ENCODE measurements around the gene ALX3. TPM values are rescaled to one million over a fixed set of nuclear protein-coding genes. Genes with fewer than 3 reads are reported as not detected.
"Not testable (repeated sequence)": the region's sequence is repeated elsewhere in the genome, so short reads cannot be mapped to it uniquely, and the experiment has no call there.

The ALX3 gene
- total RNA-seq, 1 experiment from 2014 or later, result not detected

- Histone ChIP-seq H3K9me3 (replicated peaks) (no peaks in the 10 kb centered on the region), H3K36me3 (peaks cover 39% of the 10 kb centered on the region), H3K4me3 (peak overlapping the region; percentile 90), H3K4me1 (replicated peaks) (peaks cover 20% of the 10 kb centered on the region), H3K27ac (peak overlapping the region; percentile 45; the same call in 1 of the 2 replicates), H3K27me3 (replicated peaks) (no peaks in the 10 kb centered on the region)
- DNase-seq (ENCODE audit: low read depth in 1 of 2, low spot score in 2 of 2), result peak in 1 of 2 experiments; percentile 68
Observed at GRCh38 chr1:110035236-110035752, 35.2 kb downstream of the ALX3 start.

GRCh38 chr1:110034451-110035235 is 35.8 kb downstream of the ALX3 start, which contains the start of gene STRIP1:
Gene STRIP1 (plus strand): TSS chr1:110034624. CDS start chr1:110034638, 14 bp downstream.
- Histone ChIP-seq H3K27ac (peak within 1 kb of the TSS; percentile 53), H3K36me3 (peaks cover 33% of the 10 kb centered on the region), H3K4me3 (peak within 1 kb of the TSS; percentile 90), H3K4me1 (replicated peaks) (peaks cover 20% of the 10 kb centered on the region), H3K9me3 (replicated peaks) (no peaks in the 10 kb centered on the region), H3K27me3 (replicated peaks) (no peaks in the 10 kb centered on the region)
- DNase-seq (ENCODE audit: low read depth in 1 of 2, low spot score in 2 of 2), result peak; percentile 94 to 95

GRCh38 chr1:110034040-110034450 is 36.4 kb downstream of the ALX3 start:
- Histone ChIP-seq H3K36me3 (peaks cover 27% of the 10 kb centered on the region), H3K4me3 (peak overlapping the region; percentile 90), H3K27ac (peak overlapping the region; percentile 53), H3K27me3 (replicated peaks) (no peaks in the 10 kb centered on the region), H3K4me1 (replicated peaks) (peaks cover 20% of the 10 kb centered on the region), H3K9me3 (replicated peaks) (no peaks in the 10 kb centered on the region)
- DNase-seq (ENCODE audit: low read depth in 1 of 2, low spot score in 2 of 2), result peak in 1 of 2 experiments; percentile 12

- Histone ChIP-seq H3K9me3 (replicated peaks) (no peaks in the 10 kb centered on the region), H3K27ac (no peak overlapping the region), H3K36me3 (peaks cover 21% of the 10 kb centered on the region)
Observed at GRCh38 chr1:110033421-110033820, 37.1 kb downstream of the ALX3 start.

GRCh38 chr1:110032327-110032726 is 38.1 kb downstream of the ALX3 start:
- no peaks in the 10 kb centered on the region for H3K27me3 ChIP-seq (replicated peaks)
- H3K36me3 ChIP-seq, result peaks cover 14% of the 10 kb centered on the region
- H3K9me3 ChIP-seq (replicated peaks), result no peaks in the 10 kb centered on the region
- no peak overlapping the region for H3K27ac ChIP-seq
- H3K4me3 ChIP-seq, result no peak overlapping the region
- no peak for DNase-seq (ENCODE audit: low read depth in 1 of 2, low spot score in 2 of 2)
- peaks cover 20% of the 10 kb centered on the region for H3K4me1 ChIP-seq (replicated peaks)

More at GRCh38 chr1:110033421-110033820, 37.1 kb downstream of the ALX3 start:
- no peaks in the 10 kb centered on the region for H3K27me3 ChIP-seq (replicated peaks)
- peaks cover 20% of the 10 kb centered on the region for H3K4me1 ChIP-seq (replicated peaks)
- H3K4me3 ChIP-seq, result no peak overlapping the region
- no peak for DNase-seq (ENCODE audit: low read depth in 1 of 2, low spot score in 2 of 2)

- not testable (repeated sequence) for H3K9me3 ChIP-seq (replicated peaks); H3K36me3 ChIP-seq; H3K27ac ChIP-seq; H3K4me3 ChIP-seq; H3K27me3 ChIP-seq (replicated peaks); DNase-seq (ENCODE audit: low read depth in 1 of 2, low spot score in 2 of 2)
- H3K4me1 ChIP-seq (replicated peaks), result peaks cover 17% of the 10 kb centered on the region
Observed at GRCh38 chr1:110030687-110031086, 39.8 kb downstream of the ALX3 start.

- Histone ChIP-seq H3K27ac (no peak overlapping the region), H3K4me3 (no peak overlapping the region), H3K36me3 (peaks cover 54% of the 10 kb centered on the region), H3K27me3 (replicated peaks) (no peaks in the 10 kb centered on the region), H3K9me3 (replicated peaks) (no peaks in the 10 kb centered on the region), H3K4me1 (replicated peaks) (peaks cover 10% of the 10 kb centered on the region)
- no peak for DNase-seq (ENCODE audit: low read depth in 1 of 2, low spot score in 2 of 2)
Observed at GRCh38 chr1:110024613-110025012, 45.9 kb downstream of the ALX3 start.

- Histone ChIP-seq H3K4me3 (no peak overlapping the region), H3K36me3 (peaks cover 87% of the 10 kb centered on the region), H3K9me3 (replicated peaks) (no peaks in the 10 kb centered on the region), H3K27ac (no peak overlapping the region), H3K4me1 (replicated peaks) (peaks cover 10% of the 10 kb centered on the region), H3K27me3 (replicated peaks) (no peaks in the 10 kb centered on the region)
- no peak for DNase-seq (ENCODE audit: low read depth in 1 of 2, low spot score in 2 of 2)
Observed at GRCh38 chr1:110021285-110021684, 49.2 kb downstream of the ALX3 start.

GRCh38 chr1:110019770-110020169 is 50.7 kb downstream of the ALX3 start:
- peaks cover 99% of the 10 kb centered on the region for H3K36me3 ChIP-seq
- DNase-seq (ENCODE audit: low read depth in 1 of 2, low spot score in 2 of 2), result no peak

GRCh38 chr1:110018396-110018795 is 52.1 kb downstream of the ALX3 start:
- Histone ChIP-seq H3K9me3 (replicated peaks) (no peaks in the 10 kb centered on the region), H3K27ac (no peak overlapping the region), H3K27me3 (replicated peaks) (no peaks in the 10 kb centered on the region), H3K4me1 (replicated peaks) (peaks cover 10% of the 10 kb centered on the region), H3K4me3 (no peak overlapping the region), H3K36me3 (peaks cover 97% of the 10 kb centered on the region)
- DNase-seq (ENCODE audit: low read depth in 1 of 2, low spot score in 2 of 2), result no peak

More at GRCh38 chr1:110019770-110020169, 50.7 kb downstream of the ALX3 start:
- no peaks in the 10 kb centered on the region for H3K27me3 ChIP-seq (replicated peaks)
- peaks cover 10% of the 10 kb centered on the region for H3K4me1 ChIP-seq (replicated peaks)
- H3K9me3 ChIP-seq (replicated peaks), result no peaks in the 10 kb centered on the region
- H3K4me3 ChIP-seq, result no peak overlapping the region
- H3K27ac ChIP-seq, result no peak overlapping the region

GRCh38 chr1:110017792-110018191 is 52.7 kb downstream of the ALX3 start:
- DNase-seq (ENCODE audit: low read depth in 1 of 2, low spot score in 2 of 2), result no peak
- no peak overlapping the region for H3K4me3 ChIP-seq
- H3K36me3 ChIP-seq, result peaks cover 97% of the 10 kb centered on the region
- H3K9me3 ChIP-seq (replicated peaks), result no peaks in the 10 kb centered on the region
- H3K27ac ChIP-seq, result no peak overlapping the region
- H3K27me3 ChIP-seq (replicated peaks), result no peaks in the 10 kb centered on the region
- H3K4me1 ChIP-seq (replicated peaks), result peaks cover 10% of the 10 kb centered on the region

GRCh38 chr1:110012100-110012780 is 58.2 kb downstream of the ALX3 start:
- peaks cover 82% of the 10 kb centered on the region for H3K36me3 ChIP-seq
- no peaks in the 10 kb centered on the region for H3K9me3 ChIP-seq (replicated peaks)
- DNase-seq (ENCODE audit: low read depth in 1 of 2, low spot score in 2 of 2), result no peak
- H3K27ac ChIP-seq, result no peak overlapping the region
- H3K4me3 ChIP-seq, result no peak overlapping the region
- 0 out of 2 replicates have a peak, but pooled peaks cover 6% of the 10 kb centered on the region for H3K4me1 ChIP-seq (replicated peaks)
- no peaks in the 10 kb centered on the region for H3K27me3 ChIP-seq (replicated peaks)

GRCh38 chr1:110011527-110012041 is 58.9 kb downstream of the ALX3 start:
- no peak overlapping the region for H3K27ac ChIP-seq

More at GRCh38 chr1:110011527-110012041, 58.9 kb downstream of the ALX3 start:
- peak; percentile 40 to 49 for DNase-seq (ENCODE audit: low read depth in 1 of 2, low spot score in 2 of 2)
- H3K36me3 ChIP-seq, result peaks cover 77% of the 10 kb centered on the region
- no peak overlapping the region for H3K4me3 ChIP-seq
- no peaks in the 10 kb centered on the region for H3K9me3 ChIP-seq (replicated peaks)
- no peaks in the 10 kb centered on the region for H3K27me3 ChIP-seq (replicated peaks)
- peaks cover 8% of the 10 kb centered on the region for H3K4me1 ChIP-seq (replicated peaks)

All from SJSA1 (cell line).